ENCODE data around the gene MAZ. TPM values are rescaled to one million over a fixed set of nuclear protein-coding genes. Genes with fewer than 3 reads are reported as not detected.

Gene MAZ
- total and polyA plus RNA-seq, 2 of the 13 experiments (the other 11 are each of a cell fraction or from before 2014, with no cell fraction given) = 203 to 277 TPM

GRCh38 chr16:29815793-29816693 lies 9.7 kb downstream of the MAZ start, which contains the start of gene PAGR1 (continued):
- TF ChIP-seq HINFP (CRISPR knock-in tag; IDR thresholded peaks at IDR 0.05; ENCODE audit: low read depth) = peak; percentile 85
- peak; percentile 73 for TF ChIP-seq TGIF2 (CRISPR knock-in tag; IDR thresholded peaks at IDR 0.05)
- TF ChIP-seq ZNF256 (CRISPR knock-in tag; conservative IDR thresholded peaks at IDR 0.05) = peak; percentile 29; the same call in 1 of the 2 replicates
- peak; percentile 99 for TF ChIP-seq ZNF777 (CRISPR knock-in tag; IDR thresholded peaks at IDR 0.05)
- TF ChIP-seq NRL (CRISPR knock-in tag; IDR thresholded peaks at IDR 0.05; ENCODE audit: borderline replicate concordance) = peak; percentile 95
- peak; percentile 35; the same call in 1 of the 2 replicates for TF ChIP-seq ZNF121 (CRISPR knock-in tag; IDR thresholded peaks at IDR 0.05)
- TF ChIP-seq KAT8 (CRISPR knock-in tag; IDR thresholded peaks at IDR 0.05) = peak; percentile 92
- TF ChIP-seq ZNF883 (CRISPR knock-in tag; IDR thresholded peaks at IDR 0.05; ENCODE audit: not compliant biosample characterization) = peak; percentile 90
- peak; percentile 72; the same call in 1 of the 2 replicates for TF ChIP-seq ZNF383 (CRISPR knock-in tag; IDR thresholded peaks at IDR 0.05; ENCODE audit: borderline replicate concordance)
- TF ChIP-seq CENPT (CRISPR knock-in tag; IDR thresholded peaks at IDR 0.05; ENCODE audit: low read depth) = no peak
- TF ChIP-seq ZNF550 (CRISPR knock-in tag; IDR thresholded peaks at IDR 0.05; ENCODE audit: borderline replicate concordance) = no peak
- TF ChIP-seq NFYB (CRISPR knock-in tag; IDR thresholded peaks at IDR 0.05) = peak; percentile 50; the same call in 1 of the 2 replicates
- TF ChIP-seq ZNF253 (CRISPR knock-in tag; IDR thresholded peaks at IDR 0.05; ENCODE audit: borderline replicate concordance) = peak; percentile 49; the same call in 1 of the 2 replicates
- no peak for TF ChIP-seq JUNB (CRISPR knock-in tag; IDR thresholded peaks at IDR 0.05; ENCODE audit: borderline replicate concordance)
- no peak for TF ChIP-seq TRIM24 (CRISPR knock-in tag; IDR thresholded peaks at IDR 0.05)
- peak; percentile 59; the same call in 1 of the 2 replicates for TF ChIP-seq ZNF101 (CRISPR knock-in tag; IDR thresholded peaks at IDR 0.05; ENCODE audit: borderline replicate concordance, low read depth)
- no peak for TF ChIP-seq CERS6 (CRISPR knock-in tag; IDR thresholded peaks at IDR 0.05)
- peak; percentile 46; the same call in 1 of the 2 replicates for TF ChIP-seq CBFB (CRISPR knock-in tag; IDR thresholded peaks at IDR 0.05)

Measured in HepG2 (cell line).